ENCODE measurements around the gene FYB2. TPM values are rescaled to one million over a fixed set of nuclear protein-coding genes. Genes with fewer than 3 reads are reported as not detected.

Gene FYB2
- polyA plus RNA-seq, 2 donors, result 0.24 to 2.0 TPM

GRCh38 chr1:56852476-56852875 lies 33.3 kb upstream of the FYB2 start:
- Histone ChIP-seq H3K27me3 (ENCODE audit: control insufficient read depth in 1 of 2, insufficient read depth in 2 of 2, low read length in 2 of 2) (no peaks in the 10 kb centered on the region), H3K4me3 (ENCODE audit: low read depth in 1 of 2, low read length in 2 of 2) (no peak overlapping the region), H3K27ac (ENCODE audit: low read depth in 2 of 2, low read length in 1 of 2) (no peak overlapping the region), H3K9me3 (ENCODE audit: control insufficient read depth in 2 of 2, insufficient read depth in 1 of 2, low read depth in 1 of 2, low read length in 1 of 2) (no peaks in the 10 kb centered on the region), H3K4me1 (ENCODE audit: control insufficient read depth in 2 of 2, insufficient read depth in 2 of 2, low read length in 1 of 2) (no peaks in the 10 kb centered on the region), H3K36me3 (ENCODE audit: control insufficient read depth in 2 of 2, insufficient read depth in 2 of 2, low read length in 1 of 2) (no peaks in the 10 kb centered on the region)
- 25 to 43% methylated on average over 1 of the region's 1 CpG for WGBS, 2 donors

DNA sequence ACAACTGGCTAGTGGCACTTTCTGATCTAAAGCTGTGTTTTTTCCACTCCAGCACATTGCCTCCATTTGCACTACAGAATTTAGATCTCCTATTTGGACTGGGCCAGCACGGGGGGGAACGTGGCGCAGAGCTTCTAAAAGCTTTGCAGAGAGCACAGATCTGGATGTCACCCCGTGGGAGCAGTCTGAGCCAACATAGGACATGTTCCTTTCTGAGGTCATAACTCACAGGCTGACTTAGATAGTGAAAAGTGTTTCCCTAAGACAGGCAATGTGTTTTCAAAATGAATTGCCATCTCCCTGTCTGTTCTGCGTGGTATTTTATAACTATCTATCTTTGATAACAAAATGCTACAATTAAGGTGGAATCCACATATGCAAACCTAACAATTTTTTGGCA lies 31.7 kb upstream of the FYB2 start:
- Histone ChIP-seq H3K9me3 (ENCODE audit: control insufficient read depth in 2 of 2, insufficient read depth in 1 of 2, low read depth in 1 of 2, low read length in 1 of 2) (no peaks in the 10 kb centered on the region), H3K4me3 (ENCODE audit: low read depth in 1 of 2, low read length in 2 of 2) (no peak overlapping the region), H3K36me3 (ENCODE audit: control insufficient read depth in 2 of 2, insufficient read depth in 2 of 2, low read length in 1 of 2) (no peaks in the 10 kb centered on the region), H3K4me1 (ENCODE audit: control insufficient read depth in 2 of 2, insufficient read depth in 2 of 2, low read length in 1 of 2) (no peaks in the 10 kb centered on the region), H3K27ac (ENCODE audit: low read depth in 2 of 2, low read length in 1 of 2) (no peak overlapping the region), H3K27me3 (ENCODE audit: control insufficient read depth in 1 of 2, insufficient read depth in 2 of 2, low read length in 2 of 2) (no peaks in the 10 kb centered on the region)
- 82 to 87% methylated on average over 5 of the region's 5 CpGs for WGBS, 2 donors

DNA sequence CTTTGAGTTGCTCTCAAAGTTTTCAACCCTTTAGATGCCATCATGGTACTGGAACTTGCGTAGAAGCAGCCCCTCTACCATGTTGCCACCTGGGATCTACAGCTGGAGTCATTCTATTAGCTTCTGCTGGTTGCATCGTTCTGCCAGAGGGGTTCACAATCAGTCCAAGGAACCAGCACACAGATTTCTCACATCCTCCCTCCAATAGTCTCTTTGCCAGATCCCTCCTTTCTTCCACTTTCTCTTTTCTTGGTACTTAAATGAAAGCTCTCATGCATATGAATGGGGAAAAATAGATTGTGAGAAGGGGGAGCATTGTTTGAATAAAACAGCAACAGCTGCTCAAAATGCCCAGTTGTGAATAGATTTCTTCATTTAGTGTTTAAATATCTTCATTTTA lies 31.2 kb upstream of the FYB2 start:
- H3K27me3 ChIP-seq (ENCODE audit: control insufficient read depth in 1 of 2, insufficient read depth in 2 of 2, low read length in 2 of 2), result no peaks in the 10 kb centered on the region
- no peaks in the 10 kb centered on the region for H3K9me3 ChIP-seq (ENCODE audit: control insufficient read depth in 2 of 2, insufficient read depth in 1 of 2, low read depth in 1 of 2, low read length in 1 of 2)
- H3K4me3 ChIP-seq (ENCODE audit: low read depth in 1 of 2, low read length in 2 of 2), result no peak overlapping the region
- no peaks in the 10 kb centered on the region for H3K4me1 ChIP-seq (ENCODE audit: control insufficient read depth in 2 of 2, insufficient read depth in 2 of 2, low read length in 1 of 2)
- WGBS, 2 donors, result 82 to 93% methylated on average over 2 of the region's 2 CpGs
- H3K36me3 ChIP-seq (ENCODE audit: control insufficient read depth in 2 of 2, insufficient read depth in 2 of 2, low read length in 1 of 2), result no peaks in the 10 kb centered on the region
- H3K27ac ChIP-seq (ENCODE audit: low read depth in 2 of 2, low read length in 1 of 2), result no peak overlapping the region

- Histone ChIP-seq H3K27ac (ENCODE audit: low read depth in 2 of 2, low read length in 1 of 2) (no peak overlapping the region), H3K27me3 (ENCODE audit: control insufficient read depth in 1 of 2, insufficient read depth in 2 of 2, low read length in 2 of 2) (no peaks in the 10 kb centered on the region), H3K4me3 (ENCODE audit: low read depth in 1 of 2, low read length in 2 of 2) (no peak overlapping the region), H3K36me3 (ENCODE audit: control insufficient read depth in 2 of 2, insufficient read depth in 2 of 2, low read length in 1 of 2) (no peaks in the 10 kb centered on the region), H3K9me3 (ENCODE audit: control insufficient read depth in 2 of 2, insufficient read depth in 1 of 2, low read depth in 1 of 2, low read length in 1 of 2) (no peaks in the 10 kb centered on the region), H3K4me1 (ENCODE audit: control insufficient read depth in 2 of 2, insufficient read depth in 2 of 2, low read length in 1 of 2) (no peaks in the 10 kb centered on the region)
- 80 to 83% methylated on average over 7 of the region's 7 CpGs for WGBS, 2 donors
Observed at GRCh38 chr1:56849750-56850149, 30.5 kb upstream of the FYB2 start.

DNA sequence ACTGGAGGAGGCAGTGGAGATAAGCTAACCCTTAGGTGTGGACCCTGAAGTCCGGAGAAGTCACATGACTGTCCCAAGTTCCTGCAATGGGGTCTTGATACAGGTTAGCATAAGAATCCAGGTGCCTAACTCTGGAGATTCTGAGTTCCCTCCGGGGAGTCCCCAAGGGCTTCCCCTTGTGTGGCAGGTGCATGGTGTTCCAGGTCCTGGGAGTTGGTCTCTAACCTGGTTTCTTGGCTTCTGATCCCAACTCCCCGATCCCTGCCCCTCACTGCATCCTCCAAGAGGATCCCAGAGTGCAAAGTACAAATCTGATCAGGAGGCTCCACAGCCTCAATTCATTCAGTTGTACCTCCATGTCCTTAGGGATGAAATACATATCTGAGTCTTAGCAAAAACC lies 26.1 kb upstream of the FYB2 start:
- WGBS, 2 donors, result 85 to 88% methylated on average over 3 of the region's 3 CpGs
- no peaks in the 10 kb centered on the region for H3K4me1 ChIP-seq (ENCODE audit: control insufficient read depth in 2 of 2, insufficient read depth in 2 of 2, low read length in 1 of 2)
- H3K4me3 ChIP-seq (ENCODE audit: low read depth in 1 of 2, low read length in 2 of 2), result no peak overlapping the region
- no peaks in the 10 kb centered on the region for H3K27me3 ChIP-seq (ENCODE audit: control insufficient read depth in 1 of 2, insufficient read depth in 2 of 2, low read length in 2 of 2)
- no peak overlapping the region for H3K27ac ChIP-seq (ENCODE audit: low read depth in 2 of 2, low read length in 1 of 2)
- H3K9me3 ChIP-seq (ENCODE audit: control insufficient read depth in 2 of 2, insufficient read depth in 1 of 2, low read depth in 1 of 2, low read length in 1 of 2), result no peaks in the 10 kb centered on the region
- H3K36me3 ChIP-seq (ENCODE audit: control insufficient read depth in 2 of 2, insufficient read depth in 2 of 2, low read length in 1 of 2), result no peaks in the 10 kb centered on the region

DNA sequence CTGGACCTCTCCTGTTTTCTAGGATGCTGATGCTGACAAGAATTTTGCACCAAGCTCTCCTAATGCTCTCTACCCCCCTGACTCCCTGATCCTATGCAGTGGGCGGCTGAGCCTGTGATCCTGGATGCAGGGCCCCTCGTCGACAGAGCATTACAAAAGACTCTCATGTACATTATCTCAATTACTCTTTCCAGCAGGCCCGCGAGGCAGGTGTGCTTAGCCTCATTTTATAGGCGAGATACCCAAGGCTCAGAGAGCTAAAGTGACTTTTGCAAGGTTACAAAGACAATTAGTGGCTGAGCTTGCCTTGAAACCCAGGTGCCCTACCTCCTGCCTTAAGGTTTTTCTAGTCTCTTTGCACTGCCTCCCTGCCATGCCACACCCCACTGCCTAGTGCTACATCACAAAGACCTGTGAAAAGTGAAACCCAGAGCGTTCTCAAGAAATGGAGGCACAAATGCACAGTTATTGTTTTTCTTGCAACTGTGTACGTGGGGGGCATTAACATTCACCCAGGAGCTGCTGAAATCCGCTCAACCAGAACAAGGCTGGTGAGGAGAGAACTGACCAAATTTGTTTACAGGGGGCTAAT lies 25.4 kb upstream of the FYB2 start:
- 72 to 74% methylated on average over 9 of the region's 9 CpGs for WGBS, 2 donors
- H3K27me3 ChIP-seq (ENCODE audit: control insufficient read depth in 1 of 2, insufficient read depth in 2 of 2, low read length in 2 of 2), result no peaks in the 10 kb centered on the region
- no peak overlapping the region for H3K4me3 ChIP-seq (ENCODE audit: low read depth in 1 of 2, low read length in 2 of 2)
- H3K4me1 ChIP-seq (ENCODE audit: control insufficient read depth in 2 of 2, insufficient read depth in 2 of 2, low read length in 1 of 2), result no peaks in the 10 kb centered on the region
- no peaks in the 10 kb centered on the region for H3K36me3 ChIP-seq (ENCODE audit: control insufficient read depth in 2 of 2, insufficient read depth in 2 of 2, low read length in 1 of 2)
- no peaks in the 10 kb centered on the region for H3K9me3 ChIP-seq (ENCODE audit: control insufficient read depth in 2 of 2, insufficient read depth in 1 of 2, low read depth in 1 of 2, low read length in 1 of 2)
- no peak overlapping the region for H3K27ac ChIP-seq (ENCODE audit: low read depth in 2 of 2, low read length in 1 of 2)

DNA sequence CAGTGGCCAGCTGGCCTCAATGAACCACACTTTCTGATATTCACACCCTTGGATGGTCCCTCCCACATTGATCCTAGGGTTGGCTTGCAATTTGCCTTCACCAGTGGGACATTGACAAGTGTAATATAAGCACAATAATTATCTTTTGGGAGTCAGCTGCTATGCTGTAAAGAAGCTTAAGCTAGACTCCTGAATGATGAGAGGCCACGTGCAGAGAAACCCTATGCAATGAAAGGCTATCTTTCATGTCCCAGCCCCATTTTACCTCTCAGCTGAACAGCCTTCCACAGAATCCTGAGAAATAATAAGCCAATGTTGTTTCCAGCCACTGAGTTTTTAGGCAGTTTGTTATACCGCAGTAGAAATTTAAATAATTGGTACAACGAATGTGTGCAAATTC lies 24.3 kb upstream of the FYB2 start:
- H3K36me3 ChIP-seq (ENCODE audit: control insufficient read depth in 2 of 2, insufficient read depth in 2 of 2, low read length in 1 of 2), result no peaks in the 10 kb centered on the region
- 88 to 93% methylated on average over 3 of the region's 3 CpGs for WGBS, 2 donors
- no peaks in the 10 kb centered on the region for H3K27me3 ChIP-seq (ENCODE audit: control insufficient read depth in 1 of 2, insufficient read depth in 2 of 2, low read length in 2 of 2)
- H3K4me1 ChIP-seq (ENCODE audit: control insufficient read depth in 2 of 2, insufficient read depth in 2 of 2, low read length in 1 of 2), result no peaks in the 10 kb centered on the region
- no peak overlapping the region for H3K27ac ChIP-seq (ENCODE audit: low read depth in 2 of 2, low read length in 1 of 2)
- no peaks in the 10 kb centered on the region for H3K9me3 ChIP-seq (ENCODE audit: control insufficient read depth in 2 of 2, insufficient read depth in 1 of 2, low read depth in 1 of 2, low read length in 1 of 2)
- no peak overlapping the region for H3K4me3 ChIP-seq (ENCODE audit: low read depth in 1 of 2, low read length in 2 of 2)

DNA sequence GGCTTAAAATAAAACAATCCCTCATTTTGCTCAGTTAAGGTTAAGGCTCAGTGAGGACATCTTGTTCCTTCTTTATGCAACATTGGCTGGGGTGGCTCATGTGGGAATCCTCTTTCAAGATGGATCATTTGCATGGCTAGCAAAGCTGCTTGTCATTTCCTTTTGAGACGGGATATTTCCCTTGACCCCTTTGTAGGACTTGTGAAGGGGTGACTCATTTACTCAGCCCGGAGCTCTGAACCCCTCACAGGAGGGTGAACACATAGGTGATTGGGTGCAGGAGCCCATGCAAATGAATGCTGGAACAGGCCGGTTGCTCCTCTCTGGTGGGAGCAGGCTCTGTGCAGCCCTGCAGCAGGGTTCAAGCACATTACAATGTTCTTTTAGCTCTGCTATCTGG lies 19.6 kb upstream of the FYB2 start:
- Histone ChIP-seq H3K27me3 (ENCODE audit: control insufficient read depth in 1 of 2, insufficient read depth in 2 of 2, low read length in 2 of 2) (no peaks in the 10 kb centered on the region), H3K4me1 (ENCODE audit: control insufficient read depth in 2 of 2, insufficient read depth in 2 of 2, low read length in 1 of 2) (no peaks in the 10 kb centered on the region), H3K4me3 (ENCODE audit: low read depth in 1 of 2, low read length in 2 of 2) (no peak overlapping the region), H3K36me3 (ENCODE audit: control insufficient read depth in 2 of 2, insufficient read depth in 2 of 2, low read length in 1 of 2) (no peaks in the 10 kb centered on the region), H3K27ac (ENCODE audit: low read depth in 2 of 2, low read length in 1 of 2) (no peak overlapping the region), H3K9me3 (ENCODE audit: control insufficient read depth in 2 of 2, insufficient read depth in 1 of 2, low read depth in 1 of 2, low read length in 1 of 2) (no peaks in the 10 kb centered on the region)
- 81 to 82% methylated on average over 3 of the region's 3 CpGs for WGBS, 2 donors

GRCh38 chr1:56837244-56837939 lies 18.2 kb upstream of the FYB2 start:
- Histone ChIP-seq H3K27ac (ENCODE audit: low read depth in 2 of 2, low read length in 1 of 2) (no peak overlapping the region), H3K4me1 (ENCODE audit: control insufficient read depth in 2 of 2, insufficient read depth in 2 of 2, low read length in 1 of 2) (no peaks in the 10 kb centered on the region), H3K27me3 (ENCODE audit: control insufficient read depth in 1 of 2, insufficient read depth in 2 of 2, low read length in 2 of 2) (no peaks in the 10 kb centered on the region), H3K4me3 (ENCODE audit: low read depth in 1 of 2, low read length in 2 of 2) (no peak overlapping the region), H3K36me3 (ENCODE audit: control insufficient read depth in 2 of 2, insufficient read depth in 2 of 2, low read length in 1 of 2) (no peaks in the 10 kb centered on the region), H3K9me3 (ENCODE audit: control insufficient read depth in 2 of 2, insufficient read depth in 1 of 2, low read depth in 1 of 2, low read length in 1 of 2) (no peaks in the 10 kb centered on the region)
- 50 to 60% methylated on average over 9 of the region's 9 CpGs for WGBS, 2 donors

- no peaks in the 10 kb centered on the region for H3K27me3 ChIP-seq (ENCODE audit: control insufficient read depth in 1 of 2, insufficient read depth in 2 of 2, low read length in 2 of 2)
- H3K4me3 ChIP-seq (ENCODE audit: low read depth in 1 of 2, low read length in 2 of 2), result no peak overlapping the region
- H3K9me3 ChIP-seq (ENCODE audit: control insufficient read depth in 2 of 2, insufficient read depth in 1 of 2, low read depth in 1 of 2, low read length in 1 of 2), result no peaks in the 10 kb centered on the region
- 89 to 90% methylated on average over 4 of the region's 4 CpGs for WGBS, 2 donors
- H3K27ac ChIP-seq (ENCODE audit: low read depth in 2 of 2, low read length in 1 of 2), result no peak overlapping the region
- no peaks in the 10 kb centered on the region for H3K4me1 ChIP-seq (ENCODE audit: control insufficient read depth in 2 of 2, insufficient read depth in 2 of 2, low read length in 1 of 2)
- H3K36me3 ChIP-seq (ENCODE audit: control insufficient read depth in 2 of 2, insufficient read depth in 2 of 2, low read length in 1 of 2), result no peaks in the 10 kb centered on the region
Observed at GRCh38 chr1:56836359-56836758, 17.2 kb upstream of the FYB2 start.
